HG03520 (cell line): ENCODE measurements around the gene CLN6.
"Not testable (repeated sequence)": the region's sequence is repeated elsewhere in the genome, so short reads cannot be mapped to it uniquely, and the experiment has no call there.

Source experiments
- ATAC-seq: cut with Tn5 transposase; IDR thresholded peaks from one replicate; pipeline ENCODE4 v1.9.1; 2021; ENCODE audit warnings: mild to moderate bottlenecking, moderate library complexity; ENCODE audit not compliant: unreplicated experiment

Gene CLN6

DNA sequence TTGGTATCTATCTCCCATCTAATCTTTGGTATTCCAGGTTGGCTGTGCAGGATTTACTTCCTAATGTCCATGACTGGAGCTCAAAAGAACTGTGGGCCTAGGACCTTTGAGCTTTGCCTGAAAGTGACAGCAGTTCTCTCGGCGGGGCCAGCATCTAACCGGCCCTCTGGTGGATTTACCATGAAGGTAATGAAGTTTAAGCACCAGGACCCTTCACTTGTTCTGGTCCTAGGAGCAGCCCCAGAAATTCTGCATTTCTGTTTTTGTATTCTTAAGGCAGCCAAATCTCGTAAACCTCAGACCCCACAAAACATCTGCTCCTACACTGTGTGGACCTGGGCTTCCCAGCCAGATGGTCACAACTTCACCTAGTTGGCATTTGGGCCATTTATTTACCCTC is 37.4 kb downstream of the CLN6 start:
- ATAC-seq = no peak

- ATAC-seq = no peak
Observed at GRCh38 chr15:68191555-68191954, 38.0 kb downstream of the CLN6 start.

DNA sequence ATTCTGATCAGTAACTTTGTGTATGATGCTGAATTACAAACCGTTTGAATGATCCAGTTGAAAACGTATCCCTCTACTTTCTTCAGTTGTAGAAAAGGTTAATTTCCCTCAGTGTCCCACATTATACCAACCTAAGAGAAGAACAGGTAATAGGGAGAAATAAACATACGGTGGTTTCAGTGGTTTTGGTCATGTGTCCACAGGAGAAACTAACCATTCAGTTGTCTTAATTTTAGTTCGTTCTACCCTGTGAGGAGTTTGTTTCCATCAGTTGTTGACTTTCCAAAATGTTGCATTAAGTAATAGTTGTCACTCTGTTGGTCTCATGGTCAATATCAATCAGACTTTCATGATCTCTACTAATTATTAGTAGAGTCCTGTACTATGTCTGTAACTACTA is 39.5 kb downstream of the CLN6 start:
- no peak for ATAC-seq

DNA sequence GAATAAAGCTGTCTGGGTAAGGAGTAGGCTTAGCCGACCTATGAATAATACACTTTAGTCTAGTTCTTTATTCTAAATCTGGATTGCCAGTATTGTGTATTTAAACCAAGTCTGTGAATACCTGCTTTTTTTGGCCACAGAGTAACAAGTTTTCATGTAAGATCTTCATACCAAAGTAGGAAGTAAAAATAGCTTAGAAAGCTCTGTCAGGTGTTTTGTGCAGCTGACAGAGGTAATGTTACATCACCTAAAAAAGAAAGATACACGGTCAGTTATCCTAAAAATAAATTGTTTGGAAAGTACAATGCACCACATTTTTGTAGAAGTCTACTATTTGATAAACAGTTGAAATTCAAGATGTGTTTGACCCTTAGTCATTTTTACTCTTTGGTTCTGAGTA is 40.9 kb downstream of the CLN6 start:
- no peak for ATAC-seq

DNA sequence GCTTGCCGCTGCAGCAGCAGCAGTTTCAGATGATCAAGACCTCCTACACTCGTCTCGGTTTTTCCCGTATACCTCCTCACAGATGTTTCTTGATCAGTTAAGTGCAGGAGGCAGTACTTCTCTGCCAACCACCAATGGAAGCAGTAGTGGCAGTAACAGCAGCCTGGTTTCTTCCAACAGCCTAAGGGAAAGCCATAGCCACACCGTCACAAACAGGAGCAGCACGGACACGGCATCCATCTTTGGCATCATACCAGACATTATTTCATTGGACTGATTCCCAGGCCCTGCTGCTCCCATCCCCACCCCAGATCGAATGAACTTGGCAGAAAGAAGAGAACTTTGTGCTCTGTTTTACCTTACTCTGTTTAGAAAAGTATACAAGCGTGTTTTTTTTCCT is 42.0 kb downstream of the CLN6 start:
- ATAC-seq = no peak

GRCh38 chr15:68186671-68187397 is 42.7 kb downstream of the CLN6 start:
- no peak for ATAC-seq

DNA sequence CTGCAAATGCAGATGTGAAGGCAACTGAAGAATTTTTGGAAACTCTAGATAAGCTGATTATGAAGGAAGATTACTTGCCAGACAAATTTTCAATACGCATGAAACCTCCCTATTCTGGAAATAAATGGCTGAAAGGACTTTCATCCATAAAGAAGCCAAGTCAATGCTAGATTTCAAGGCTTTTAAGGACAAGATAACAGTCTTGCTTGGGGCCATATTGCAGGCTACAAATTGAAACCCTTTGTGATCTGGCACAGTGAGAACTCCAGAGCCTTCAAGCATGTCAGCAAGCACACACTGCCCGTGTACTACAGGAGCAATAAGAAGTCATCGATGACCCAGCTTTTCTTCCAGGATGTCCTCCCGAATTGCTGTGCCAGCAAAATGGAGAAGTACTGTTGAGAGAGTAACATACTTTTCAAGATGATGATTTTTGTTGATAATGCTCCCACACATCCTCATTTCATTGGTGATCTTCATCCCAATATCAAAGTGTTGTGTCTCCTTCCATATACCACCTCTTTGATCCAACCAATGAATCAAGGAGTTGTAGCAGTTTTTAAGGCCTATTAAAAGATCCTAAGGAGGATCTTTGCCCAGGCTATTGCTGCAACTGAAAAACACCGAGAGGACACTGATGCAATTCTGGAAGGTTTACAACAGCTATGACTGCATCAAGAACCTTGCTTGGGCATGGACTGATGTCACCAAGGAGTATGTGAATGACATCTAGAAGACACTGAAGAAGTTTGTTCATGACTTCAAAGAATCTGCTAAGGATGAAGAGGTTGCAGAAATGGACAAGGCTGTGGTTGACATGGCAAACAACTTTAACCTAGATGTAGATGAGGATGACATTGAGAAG is 44.7 kb downstream of the CLN6 start:
- no peak for ATAC-seq

DNA sequence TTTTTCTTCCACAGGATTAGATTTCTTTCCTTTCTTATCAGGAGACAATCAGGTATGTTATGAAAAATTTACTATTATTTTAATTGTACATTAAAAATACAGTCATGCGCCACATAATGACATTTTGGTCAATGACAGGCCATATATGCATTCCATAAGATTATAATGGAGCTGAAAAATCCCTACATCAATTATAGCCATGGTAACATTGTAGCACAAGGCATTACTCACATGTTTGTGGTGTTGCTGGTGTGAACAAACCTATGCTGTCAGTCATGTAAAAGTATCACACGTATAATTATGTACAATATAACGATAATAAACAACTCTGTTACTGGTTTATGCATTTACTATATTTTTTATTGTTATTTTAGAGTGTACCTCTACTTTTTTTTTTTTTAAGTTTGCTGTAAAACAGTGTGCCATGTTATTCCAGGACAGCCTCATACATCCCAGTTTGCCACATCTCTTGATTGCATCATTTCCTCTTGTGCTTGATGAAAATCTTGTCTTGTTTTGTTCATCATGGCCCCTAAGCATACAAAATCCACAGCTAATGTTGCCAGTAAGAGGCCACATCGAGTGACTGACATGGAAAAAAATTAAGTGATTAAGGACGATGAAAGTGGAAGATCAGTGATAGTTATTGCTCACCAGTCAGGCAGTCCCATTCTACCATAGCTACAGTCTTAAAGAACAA is 45.8 kb downstream of the CLN6 start:
- ATAC-seq = no peak

GRCh38 chr15:68177742-68178141 is 51.8 kb downstream of the CLN6 start:
- no peak for ATAC-seq

- no peak for ATAC-seq
Observed at GRCh38 chr15:68176601-68177000, 52.9 kb downstream of the CLN6 start.

DNA sequence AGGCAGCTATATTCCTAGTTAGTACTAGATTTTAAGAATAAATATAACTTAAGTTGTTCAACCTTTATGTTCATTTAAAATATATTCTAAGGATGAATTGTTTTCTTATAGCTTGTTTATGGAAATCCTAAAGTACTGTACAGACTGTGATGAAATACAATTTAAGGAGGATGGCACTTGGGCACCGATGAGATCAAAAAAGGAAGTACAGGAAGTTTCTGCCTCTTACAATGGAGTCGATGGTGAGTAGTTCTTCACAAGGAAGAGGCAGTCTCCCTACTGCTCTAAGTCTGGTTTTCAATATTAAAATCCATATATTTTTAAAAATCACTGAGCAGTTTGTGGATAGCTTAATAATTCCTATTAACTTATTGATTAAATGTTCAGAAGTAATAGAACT is 54.0 kb downstream of the CLN6 start:
- ATAC-seq = no peak

- ATAC-seq = no peak
Observed at GRCh38 chr15:68173119-68173518, 56.4 kb downstream of the CLN6 start.

- not testable (repeated sequence) for ATAC-seq
Observed at GRCh38 chr15:68172037-68172436, 57.5 kb downstream of the CLN6 start.

DNA sequence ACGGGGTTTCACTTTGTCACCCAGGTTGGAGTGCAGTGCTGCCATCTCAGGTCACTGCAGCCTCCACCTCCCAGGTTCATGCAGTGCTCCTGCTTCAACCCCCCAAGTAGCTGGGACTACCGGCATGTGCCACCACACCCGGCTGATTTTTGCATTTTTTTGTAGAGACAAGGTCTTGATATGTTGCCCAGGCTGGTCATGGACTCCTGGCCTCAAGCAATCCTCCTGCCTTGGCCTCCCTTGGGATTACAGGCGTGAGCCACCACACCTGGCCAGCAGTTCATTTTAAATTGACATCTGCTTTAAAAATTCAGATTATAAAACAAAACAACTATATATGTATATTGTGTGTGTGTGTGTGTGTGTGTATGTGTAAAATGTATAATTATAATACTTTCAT is 62.7 kb downstream of the CLN6 start:
- ATAC-seq = no peak

GRCh38 chr15:68163191-68163590 is 66.3 kb downstream of the CLN6 start:
- no peak for ATAC-seq

DNA sequence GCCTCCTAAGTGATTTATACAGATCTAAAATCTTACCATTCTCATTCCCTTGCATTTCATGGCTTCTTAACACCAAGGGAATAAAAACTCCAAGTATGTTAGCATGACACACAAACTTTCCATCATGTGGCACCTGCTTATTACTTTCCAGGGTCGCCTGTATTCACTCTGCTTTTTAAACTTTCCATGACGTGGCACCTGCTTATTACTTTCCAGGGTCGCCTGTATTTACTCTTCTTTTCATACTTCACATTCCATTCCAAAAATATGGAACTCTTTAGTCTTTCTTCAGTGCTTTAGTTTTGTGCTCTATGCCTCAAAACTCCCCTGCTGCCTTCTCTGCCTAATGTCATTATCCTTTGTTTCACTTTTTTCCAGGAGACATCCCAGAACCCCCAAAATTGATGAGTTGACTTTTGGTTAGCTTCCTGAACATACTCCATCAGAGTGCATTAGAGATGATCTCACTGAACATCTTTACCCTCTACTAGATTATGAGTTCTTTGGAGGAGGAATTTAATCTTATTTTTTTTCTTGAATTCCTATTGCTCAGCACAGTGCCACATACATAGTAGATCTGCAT is 71.4 kb downstream of the CLN6 start:
- ATAC-seq = no peak

- ATAC-seq = no peak
Observed at GRCh38 chr15:68157074-68157473, 72.5 kb downstream of the CLN6 start.
